IPS-11a (cell line): ENCODE measurements around the gene MMP24.
A peak's percentile ranks its signal among the peaks of the same experiment; 100 is the strongest.

Experiments
- H3K4me3 ChIP-seq: one replicate; pipeline ENCODE4 v1.5.1; 2013; ENCODE audit warnings: low read depth, low read length, control low read depth

Gene MMP24

DNA sequence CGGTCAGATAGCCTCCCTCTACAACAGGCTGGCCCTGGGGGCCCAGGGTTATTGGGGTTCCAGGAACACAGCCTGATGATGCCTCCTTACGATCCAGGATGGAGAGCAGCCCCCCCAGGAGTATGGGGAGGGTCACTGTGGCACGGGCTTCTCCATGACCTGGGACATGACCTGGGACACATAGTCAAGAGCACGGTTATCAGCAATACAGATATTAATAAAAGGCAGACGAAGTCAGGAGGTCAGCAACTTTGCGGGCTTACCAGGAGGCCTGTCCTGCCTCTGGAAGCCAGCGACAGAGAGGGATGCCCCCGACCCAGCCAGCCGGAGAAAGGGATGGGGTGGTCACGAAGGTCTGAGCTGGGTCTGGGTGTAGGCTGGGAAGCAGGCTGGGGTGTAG lies 50.6 kb downstream of the MMP24 start:
- peak overlapping the region; percentile 68 for H3K4me3 ChIP-seq

DNA sequence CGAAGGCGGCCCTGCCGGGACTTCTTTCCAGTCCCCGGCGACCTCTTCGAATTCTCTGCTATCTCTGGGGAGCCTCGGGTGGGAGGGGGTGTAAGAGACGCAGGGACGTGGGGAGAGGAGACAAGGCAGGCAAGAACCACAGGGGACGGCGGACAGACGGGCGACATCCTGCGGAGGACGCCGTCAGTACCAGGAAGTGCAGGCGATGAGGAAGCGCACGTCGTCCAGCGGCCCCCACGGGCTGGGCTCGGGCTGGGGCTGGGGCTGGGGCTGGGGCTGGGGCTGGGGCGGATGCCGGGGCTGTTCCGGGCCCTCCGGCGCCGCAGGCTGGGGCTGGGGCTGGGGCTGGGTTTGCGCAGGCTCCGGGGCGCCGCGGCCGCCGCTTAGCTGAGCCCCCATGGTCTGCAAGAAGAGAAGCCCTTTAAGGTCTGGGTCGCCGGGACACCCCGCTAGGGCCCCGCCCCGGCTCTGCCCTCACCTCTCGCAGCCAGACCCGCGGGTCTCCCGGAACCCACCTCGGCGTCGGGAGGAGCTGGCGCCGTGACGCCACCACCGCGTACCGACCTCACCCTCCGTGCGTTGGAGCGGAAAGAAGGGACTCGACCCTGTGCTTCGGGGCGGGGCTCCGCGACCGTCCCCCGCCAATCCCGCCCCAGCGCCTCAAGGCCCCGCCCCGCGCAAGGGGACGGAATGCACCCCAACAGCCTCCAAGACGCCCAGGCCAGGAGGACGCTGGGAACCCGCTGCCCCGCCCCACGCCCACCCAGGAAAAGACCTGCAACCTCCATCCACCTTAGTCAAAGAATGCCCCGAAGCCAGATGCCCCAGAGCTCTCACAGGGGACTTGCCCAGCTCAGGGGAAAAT lies 51.3 kb downstream of the MMP24 start, which contains the start of gene MMP24OS:
Gene MMP24OS (minus strand): TSS at position 592 of the 865 bp plus-strand sequence. CDS start 193 bp downstream, at position 399.
- H3K4me3 ChIP-seq, result peak within 1 kb of the TSS; percentile 68

DNA sequence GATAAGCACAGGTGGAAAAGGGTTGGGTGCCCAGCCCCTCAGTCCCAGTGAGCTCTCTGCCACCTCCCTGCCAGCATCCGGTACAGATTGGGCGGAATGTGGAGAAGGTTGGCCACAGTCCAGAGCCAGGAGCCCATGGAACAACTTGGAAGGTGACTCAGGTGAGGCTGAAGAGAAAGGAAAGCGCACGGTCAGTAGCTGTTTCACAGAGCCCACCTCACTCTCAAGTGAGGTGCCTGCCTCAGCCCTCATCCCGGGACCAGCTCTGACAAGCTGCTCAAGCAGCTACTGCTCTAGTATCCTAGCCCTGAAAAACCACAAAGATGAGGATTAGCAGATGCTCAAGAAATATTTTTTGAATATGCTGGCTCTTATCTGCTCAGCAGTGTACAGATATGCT lies 52.5 kb downstream of the MMP24 start:
- no peak overlapping the region for H3K4me3 ChIP-seq

DNA sequence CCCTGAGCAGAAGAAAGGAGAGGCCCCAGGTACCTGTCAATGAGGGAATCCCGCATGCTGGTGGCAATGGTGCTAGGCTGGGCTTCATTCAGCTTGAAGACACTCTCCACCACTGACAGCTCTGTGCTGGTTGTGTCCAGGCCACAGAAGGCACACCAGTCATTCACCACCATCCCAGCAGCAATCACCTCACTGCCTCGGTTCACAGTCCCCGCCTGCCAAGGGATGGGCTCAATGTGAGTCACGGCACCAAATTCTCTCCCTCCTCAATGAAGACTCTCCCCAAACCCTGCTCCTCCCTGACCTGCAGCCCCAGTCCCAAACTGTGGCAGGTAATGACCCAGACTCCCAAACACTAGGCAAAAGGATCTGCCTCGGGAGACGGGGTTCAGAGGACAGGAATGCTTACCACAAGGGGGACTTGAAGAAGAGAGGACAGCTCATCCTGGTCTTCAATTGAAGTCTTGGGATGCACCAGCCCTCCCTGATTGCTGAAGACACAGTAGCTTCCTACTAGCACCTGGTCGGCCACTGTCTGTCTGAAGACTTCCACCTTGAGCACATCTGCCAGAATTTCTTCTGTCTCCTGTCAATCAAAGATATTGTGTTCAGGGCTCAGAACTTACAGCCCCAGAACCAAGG lies 53.2 kb downstream of the MMP24 start:
- no peak overlapping the region for H3K4me3 ChIP-seq

DNA sequence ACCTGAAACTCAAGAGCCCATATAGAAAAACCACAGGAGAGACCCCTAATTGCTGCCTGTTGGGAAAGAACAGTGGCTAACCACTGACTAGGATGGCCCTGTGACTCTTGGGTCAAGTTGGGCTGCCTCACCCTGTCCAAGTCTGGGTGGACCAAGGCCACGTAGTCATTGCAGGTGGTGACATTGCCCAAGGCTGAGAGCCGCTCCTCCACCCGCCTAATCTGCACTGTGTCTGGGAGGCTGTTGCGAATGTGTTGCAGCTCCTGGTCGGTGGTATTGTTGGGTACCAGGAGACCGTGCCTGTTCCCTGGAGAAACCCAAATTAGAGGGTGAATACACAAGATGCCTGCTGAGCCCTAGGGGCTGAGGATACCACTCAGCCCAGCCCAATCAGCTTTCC lies 54.0 kb downstream of the MMP24 start:
- H3K4me3 ChIP-seq, result no peak overlapping the region

DNA sequence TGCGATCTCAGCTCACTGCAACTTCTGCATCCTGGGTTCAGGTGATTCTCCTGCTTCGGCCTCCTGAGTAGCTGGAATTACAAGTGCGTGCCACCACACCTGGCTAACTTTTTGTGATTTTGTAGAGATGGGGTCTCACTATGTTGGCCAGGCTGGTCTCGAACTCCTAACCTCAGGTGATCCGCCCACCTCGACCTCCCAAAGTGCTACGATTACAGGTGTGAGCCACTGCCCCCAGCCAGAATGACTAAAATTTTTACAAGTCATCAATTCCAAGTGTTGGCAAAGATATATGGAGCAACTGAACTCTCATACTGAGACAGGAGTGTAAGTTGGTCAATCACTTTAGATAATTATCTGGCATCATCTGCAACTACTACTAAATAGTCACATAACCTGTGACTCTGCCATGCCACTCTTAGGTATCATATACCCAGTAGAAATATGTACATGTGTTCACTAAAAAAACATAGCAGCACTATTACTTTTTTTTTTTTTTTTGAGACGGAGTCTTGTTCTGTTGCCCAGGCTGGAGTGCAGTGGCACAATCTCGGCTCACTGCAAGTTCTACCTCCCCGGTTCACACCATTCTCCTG lies 55.1 kb downstream of the MMP24 start:
- H3K4me3 ChIP-seq, result no peak overlapping the region

DNA sequence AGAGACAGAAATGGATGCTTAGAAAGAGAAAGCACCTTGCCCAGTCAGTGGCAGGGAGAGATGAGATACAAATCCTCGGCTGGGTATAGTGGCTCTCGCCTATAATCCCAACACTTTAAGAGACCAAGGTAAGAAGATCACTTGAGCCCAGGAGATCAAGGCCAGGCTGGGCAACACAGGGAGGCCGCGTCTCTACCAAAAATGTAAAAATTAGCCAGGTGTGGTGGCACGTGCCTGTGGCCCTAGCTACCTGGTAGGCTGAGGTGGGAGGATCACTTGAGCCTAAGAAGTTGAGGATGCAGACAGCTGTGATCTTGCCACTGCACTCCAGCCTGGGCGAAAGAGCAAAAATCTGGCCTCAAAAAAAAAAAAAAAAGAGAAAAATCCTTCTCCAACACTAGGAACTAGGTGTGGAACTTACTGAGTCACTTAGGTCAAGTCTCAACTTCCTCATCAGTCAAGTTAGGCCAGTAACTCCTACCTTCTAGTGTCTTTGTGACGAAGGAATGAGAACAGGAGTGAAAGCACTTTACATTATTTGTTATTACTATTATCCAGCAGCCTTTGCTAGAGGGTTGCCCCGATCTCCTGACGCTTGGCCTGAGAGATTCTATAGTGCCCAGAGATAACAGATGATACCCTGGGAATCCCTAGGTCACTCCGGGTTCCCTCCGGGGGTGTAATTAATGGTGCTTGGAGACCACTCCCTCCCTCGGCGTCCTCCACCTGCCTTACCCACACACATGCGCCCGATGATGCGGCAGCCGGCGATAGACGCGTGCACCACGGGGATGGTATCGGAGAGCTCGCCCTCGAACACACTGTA lies 57.2 kb downstream of the MMP24 start:
- peak overlapping the region; percentile 94 for H3K4me3 ChIP-seq

DNA sequence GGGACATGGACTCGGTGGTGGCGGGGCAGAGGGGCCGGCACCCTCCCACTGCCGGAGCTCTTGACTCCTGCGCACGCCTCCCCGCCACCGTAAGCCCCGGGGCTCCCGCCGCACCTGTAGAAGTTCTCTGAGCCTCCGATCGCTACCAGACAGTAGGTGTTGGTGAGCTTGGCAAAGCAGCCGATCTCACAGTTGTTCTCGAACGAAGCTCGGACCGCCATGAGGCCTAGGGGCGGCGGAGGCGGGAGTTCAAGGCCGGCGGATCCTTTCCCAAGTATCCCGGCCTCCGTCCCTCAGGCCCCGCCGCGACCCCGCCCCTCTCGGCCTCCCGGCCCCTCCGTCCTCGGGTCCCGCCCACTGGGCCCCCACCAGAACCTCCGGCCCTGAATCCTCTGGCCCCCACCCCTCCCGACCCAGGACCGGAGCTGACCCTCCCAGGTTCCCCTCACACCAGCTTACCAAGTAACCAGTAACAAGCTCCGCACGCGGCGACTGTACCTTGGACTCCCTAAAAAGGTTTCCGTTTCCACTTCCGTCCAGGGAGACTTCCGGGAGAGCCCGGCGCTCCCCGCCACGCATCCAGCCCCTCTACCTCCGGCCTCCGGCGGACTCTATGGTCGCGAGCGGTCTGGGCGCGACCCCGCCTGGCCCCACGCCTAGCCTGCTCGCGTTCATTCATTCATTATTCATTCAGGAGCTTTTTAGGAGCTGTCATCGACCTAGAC lies 57.9 kb downstream of the MMP24 start, which contains the start of gene EIF6:
Gene EIF6 (minus strand): TSS at position 506 of the 725 bp plus-strand sequence. CDS start 285 bp downstream, at position 221.
- peak within 1 kb of the TSS; percentile 94 for H3K4me3 ChIP-seq

DNA sequence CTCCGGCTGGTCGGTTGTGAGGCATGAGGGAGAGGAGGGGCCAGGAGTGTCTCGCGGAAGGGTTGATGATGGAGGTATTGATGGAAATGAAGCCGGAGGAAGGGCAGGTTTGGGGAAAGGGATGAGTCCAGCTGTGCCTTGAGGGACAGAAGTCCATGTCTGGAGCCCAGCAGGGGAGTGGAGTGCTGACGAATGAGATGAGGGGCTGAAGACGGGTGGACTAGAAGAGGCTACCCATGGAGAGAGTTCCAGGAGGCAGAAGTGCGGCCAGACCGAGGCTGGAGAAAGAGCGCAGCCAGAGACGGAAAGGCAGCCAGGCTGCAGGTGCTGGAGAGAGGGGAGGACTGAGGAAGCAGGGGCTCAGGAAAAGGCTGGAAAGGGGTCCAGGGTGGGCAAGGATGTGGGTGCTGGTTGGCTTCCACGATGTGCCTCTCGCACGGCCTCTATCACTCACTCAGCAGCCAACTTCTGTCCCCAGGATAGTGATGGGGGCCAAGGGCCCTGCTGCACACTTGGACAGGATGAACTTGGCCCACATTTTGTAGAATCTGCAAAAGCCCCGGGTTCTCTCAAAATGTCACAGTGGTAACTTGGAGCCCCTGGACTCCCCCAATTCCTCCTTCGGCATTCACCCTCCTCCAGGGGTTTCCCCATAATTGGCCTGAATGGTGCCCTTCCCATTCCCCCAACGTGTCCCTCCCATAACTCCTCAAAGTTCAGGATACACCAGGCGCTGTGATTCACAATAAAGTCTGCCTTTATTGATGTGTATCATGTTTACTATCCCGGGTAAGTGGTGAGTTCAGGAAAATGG lies 58.7 kb downstream of the MMP24 start:
- H3K4me3 ChIP-seq, result peak overlapping the region; percentile 94

DNA sequence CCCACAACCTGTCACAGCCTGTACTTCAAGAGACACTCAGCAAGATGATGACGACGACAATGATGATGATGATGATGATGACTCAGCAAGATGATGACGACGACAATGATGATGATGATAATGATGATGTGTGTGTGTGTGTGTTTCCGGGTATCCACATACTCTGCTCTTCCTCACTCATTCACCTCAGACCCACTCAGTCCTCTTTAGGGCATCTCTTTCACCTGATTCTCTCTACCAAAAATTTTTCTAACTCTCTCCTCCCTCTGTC lies 59.3 kb downstream of the MMP24 start:
- no peak overlapping the region for H3K4me3 ChIP-seq

DNA sequence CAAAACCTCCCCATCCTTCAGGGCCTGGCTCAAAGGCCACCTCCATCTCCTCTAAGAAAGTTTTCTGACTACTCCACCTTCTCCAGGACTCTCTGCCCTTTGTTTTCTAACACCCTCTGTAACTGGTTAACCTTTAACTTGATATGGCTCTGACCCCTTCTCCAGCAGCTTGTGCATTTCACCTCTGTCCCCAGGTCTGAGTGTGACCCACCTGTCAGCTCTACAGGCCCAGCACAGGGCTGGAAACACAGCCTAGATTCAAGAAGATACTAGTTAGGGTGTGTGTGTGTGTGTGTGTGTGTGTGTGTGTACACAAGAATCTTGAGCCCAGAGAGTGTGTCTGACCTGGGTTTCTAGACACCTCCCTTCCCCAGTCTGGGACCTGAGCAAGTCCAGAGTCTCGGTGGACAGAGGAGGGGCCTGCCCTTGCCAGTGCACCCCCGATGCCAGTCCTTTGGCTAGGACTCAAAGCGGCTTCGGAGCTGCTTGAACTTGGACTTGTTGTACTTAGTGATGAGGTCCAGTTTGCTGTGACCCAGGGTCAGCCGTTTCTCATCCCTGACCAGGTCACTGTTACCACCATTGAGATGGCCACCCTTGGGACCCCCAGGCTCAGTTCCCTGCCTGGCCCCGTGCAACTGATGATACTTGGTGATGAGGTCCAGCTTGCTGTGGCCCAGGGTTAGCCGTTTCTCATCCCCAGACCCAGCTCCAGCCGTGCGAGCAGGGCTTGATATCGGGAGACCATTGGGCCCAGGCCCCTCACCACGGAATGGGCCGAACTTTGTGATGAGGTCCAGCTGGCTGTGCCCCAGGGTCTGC lies 59.8 kb downstream of the MMP24 start:
- no peak overlapping the region for H3K4me3 ChIP-seq

DNA sequence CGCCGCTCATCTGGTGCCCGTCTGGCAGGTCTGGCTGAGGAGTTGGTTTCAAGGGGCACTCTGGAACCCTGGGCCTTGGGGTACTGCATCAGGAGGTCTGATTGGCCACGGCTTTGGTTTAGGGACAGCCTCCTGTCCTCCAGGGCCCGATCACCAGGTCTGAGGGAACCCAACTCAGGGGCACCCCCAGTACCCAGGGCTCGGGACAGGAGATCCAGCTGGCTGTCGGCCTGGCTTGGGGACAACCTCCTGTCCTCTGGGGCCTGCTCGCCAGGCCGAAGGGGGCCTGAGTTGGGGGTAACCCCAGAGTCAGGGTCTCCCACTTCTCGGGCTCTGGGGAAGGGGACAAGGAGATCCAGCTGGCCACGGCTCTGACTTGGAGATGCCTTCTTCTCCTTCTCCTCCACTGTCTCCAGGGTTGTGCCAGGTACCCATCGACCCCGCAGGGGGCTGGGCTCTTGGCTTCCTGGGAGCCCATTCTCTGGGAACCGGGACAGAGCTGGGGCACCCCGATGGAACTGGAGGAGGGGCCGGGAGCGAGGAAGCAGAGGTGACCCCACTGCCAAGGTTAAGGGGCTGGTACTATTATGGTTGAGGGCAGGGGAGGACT lies 60.5 kb downstream of the MMP24 start:
- H3K4me3 ChIP-seq, result no peak overlapping the region

DNA sequence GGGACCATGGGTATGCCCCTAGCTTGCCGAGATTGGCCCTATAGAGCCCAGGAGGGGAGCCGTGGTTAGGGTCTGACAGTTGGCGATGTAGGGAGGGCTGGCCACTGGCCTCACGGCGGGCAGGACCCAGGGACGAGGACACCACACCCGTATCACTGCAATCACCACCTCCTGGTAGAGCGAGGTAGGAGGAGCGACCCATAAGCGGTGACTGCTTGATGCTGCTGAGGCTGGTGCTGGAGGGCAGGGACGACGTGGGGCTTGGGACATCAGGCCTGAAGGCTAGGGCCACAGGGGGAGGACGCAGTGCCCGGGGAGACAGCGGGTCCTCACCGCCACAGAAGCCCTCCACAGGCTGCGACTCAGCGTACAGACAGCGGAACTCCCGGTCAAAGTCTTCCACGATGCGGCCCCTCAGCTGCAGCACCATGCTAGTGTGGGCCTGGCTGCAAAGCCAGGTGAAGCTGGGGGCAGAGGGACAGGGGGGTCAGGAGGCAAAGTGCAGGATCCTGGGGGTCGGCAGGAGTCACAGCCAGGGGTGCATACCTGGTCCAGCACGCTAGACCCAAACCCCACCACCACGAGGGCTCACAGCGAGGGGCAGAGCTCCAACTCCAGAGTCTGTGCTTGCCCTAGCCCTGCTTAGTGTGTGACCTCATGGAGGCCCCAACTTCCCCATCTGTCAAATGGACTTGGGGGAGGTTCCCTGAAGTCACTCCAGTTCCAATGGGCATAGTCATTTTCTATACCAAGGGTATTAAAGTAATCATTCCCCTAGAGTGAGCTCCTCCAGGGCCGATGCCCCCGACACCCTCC lies 61.2 kb downstream of the MMP24 start:
- H3K4me3 ChIP-seq, result no peak overlapping the region

DNA sequence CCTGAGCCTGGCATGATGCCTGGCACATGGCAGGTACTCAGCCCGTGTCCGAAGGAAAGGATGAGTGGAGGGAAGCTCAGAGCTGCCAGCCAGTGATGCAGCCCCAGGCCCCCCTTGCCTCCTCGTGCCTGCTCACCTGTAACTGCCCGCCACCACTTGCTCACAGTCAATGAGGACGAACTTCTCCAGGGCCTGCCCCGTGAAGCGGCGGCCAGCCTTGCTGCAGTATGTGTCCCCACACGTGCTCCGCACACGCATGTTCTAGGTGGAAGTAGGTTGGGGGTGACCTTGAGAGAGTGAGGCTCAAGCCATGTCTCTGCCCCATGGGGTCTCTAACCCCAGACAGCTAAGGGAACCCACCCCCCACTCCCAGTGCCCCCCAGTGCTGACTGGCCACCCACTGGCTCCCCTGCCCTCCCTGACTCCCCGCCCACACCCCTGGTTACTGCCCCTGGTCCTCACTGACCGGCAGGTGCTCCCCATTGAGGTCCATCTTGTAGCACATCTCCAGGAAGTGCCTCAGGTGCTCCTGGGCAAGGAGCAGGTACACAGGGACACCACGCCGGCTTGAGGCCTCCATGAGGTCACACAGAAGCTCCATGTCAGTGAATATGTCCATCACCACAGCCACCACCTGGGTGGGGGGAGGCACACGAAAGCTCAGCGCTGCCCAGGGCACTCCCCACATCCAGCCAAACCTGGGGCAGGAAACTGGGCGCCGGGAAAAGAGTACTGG lies 62.0 kb downstream of the MMP24 start:
- no peak overlapping the region for H3K4me3 ChIP-seq

DNA sequence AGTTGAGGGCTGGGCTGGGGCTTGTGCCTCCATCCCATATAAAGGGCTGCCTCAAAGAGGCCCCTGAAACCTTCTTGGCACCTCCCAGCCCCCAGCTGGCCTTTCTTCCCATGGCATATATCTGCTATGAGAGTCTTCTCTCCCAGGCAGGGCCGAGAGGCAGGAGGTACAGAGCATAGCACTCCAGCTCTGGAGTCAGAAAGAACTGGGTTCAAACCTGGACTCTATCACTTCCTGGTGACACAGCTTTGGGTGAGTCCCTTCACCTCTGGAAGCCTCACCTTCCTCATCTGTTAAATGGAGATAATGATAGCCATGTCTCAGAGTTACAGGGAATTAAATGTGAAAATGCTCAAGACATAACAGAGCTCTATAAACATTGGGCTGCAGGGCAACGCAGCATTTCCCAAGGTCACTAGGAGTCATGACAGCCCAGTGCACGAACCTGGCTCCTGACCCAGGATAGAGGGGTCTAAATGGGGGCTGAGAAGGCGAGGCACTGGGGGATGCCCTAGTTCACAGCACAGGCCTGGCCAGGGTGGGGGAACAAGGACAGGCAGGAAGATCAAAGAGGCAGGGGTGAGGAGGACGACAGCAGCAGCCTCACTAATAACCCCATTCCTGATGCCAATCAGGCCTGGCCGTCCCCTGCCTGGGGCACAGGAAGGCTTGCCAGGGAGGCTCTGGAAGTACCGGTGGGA lies 63.8 kb downstream of the MMP24 start:
- H3K4me3 ChIP-seq, result no peak overlapping the region

DNA sequence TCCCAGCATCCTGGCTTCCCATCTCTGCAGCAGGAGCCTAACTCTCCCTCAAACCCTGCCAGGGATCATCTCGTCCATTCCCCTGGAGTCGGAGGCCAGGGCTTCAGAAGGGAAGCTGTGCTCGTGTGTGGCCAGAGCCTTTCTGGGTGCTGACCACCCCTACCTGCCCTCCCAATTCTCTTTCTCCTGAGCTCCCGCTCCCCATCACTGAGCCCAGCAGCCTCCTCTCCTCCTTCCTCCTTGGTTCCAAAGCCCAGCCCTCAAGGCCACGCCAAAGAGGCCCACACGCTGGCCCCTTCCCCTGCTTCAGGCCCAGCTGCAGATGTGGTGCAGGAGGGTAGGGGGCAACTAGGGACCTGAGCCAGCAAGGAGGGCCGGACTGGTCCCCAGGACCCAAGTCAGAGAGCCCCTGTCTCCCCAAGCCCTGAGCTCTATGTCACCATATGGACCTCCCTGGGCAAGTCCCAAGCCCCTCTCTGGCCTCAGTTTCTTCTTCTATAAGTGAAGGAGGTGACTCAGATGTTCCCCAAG lies 64.5 kb downstream of the MMP24 start:
- H3K4me3 ChIP-seq, result no peak overlapping the region
